Measurements from ENCODE around the gene KIF14. TPM values are rescaled to one million over a fixed set of nuclear protein-coding genes. Genes with fewer than 3 reads are reported as not detected.

KIF14 gene
- polyA plus RNA-seq, 1 of the 3 experiments (the other 2 are of a cell fraction): 1.2 TPM

- H3K36me3 ChIP-seq (replicated peaks in 1 of 2; ENCODE audit: control insufficient read depth in 1 of 2, insufficient read depth in 2 of 2, low read length in 1 of 2): peaks cover 0 to 5% of the 10 kb centered on the region in 2 experiments
- H3K9ac ChIP-seq: no peak overlapping the region; the same call in 1 of the 2 replicates
- 0 out of 2 replicates have a peak overlapping the region, but pooled peaks have one; percentile 33 for H2AFZ ChIP-seq (ENCODE audit: low read depth)
- peaks cover 2 to 16% of the 10 kb centered on the region in 2 experiments; a peak in 3 of 4 replicates for H3K4me1 ChIP-seq (ENCODE audit: control insufficient read depth in 1 of 2, insufficient read depth in 2 of 2, low read depth in 1 of 2, low read length in 1 of 2)
- no peaks in the 10 kb centered on the region for H3K27me3 ChIP-seq (ENCODE audit: insufficient read depth)
- 0 out of 4 replicates have a peak, but pooled peaks of 1 of the 2 experiments have one; percentile 9 for TF ChIP-seq EP300 (IDR thresholded peaks at IDR 0.05; ENCODE audit: borderline replicate concordance in 1 of 2, low read depth in 1 of 2, low read length in 1 of 2)
- no peak for TF ChIP-seq RFX5 (IDR thresholded peaks at IDR 0.05; ENCODE audit: low read length)
- no peak for TF ChIP-seq POLR2AphosphoS5 (IDR thresholded peaks at IDR 0.05; ENCODE audit: low read depth, low read length)
- peak; percentile 41; the same call in 1 of the 2 replicates for TF ChIP-seq JUND (IDR thresholded peaks at IDR 0.05)
- TF ChIP-seq, protein P1, sequence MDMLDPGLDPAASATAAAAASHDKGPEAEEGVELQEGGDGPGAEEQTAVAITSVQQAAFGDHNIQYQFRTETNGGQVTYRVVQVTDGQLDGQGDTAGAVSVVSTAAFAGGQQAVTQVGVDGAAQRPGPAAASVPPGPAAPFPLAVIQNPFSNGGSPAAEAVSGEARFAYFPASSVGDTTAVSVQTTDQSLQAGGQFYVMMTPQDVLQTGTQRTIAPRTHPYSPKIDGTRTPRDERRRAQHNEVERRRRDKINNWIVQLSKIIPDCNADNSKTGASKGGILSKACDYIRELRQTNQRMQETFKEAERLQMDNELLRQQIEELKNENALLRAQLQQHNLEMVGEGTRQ (IDR thresholded peaks at IDR 0.05; ENCODE audit: borderline replicate concordance, low read depth, low read length): no peak
- ChIA-PET POLR2A (no interaction called here), CTCF (no interaction called here)
- H3K9me2 ChIP-seq: no peaks in the 10 kb centered on the region
- H3K27ac ChIP-seq (ENCODE audit: low read depth in 2 of 2, low read length in 1 of 2): peak overlapping the region; percentile 58 to 84
- H3K4me2 ChIP-seq: peak overlapping the region; percentile 33; the same call in 1 of the 2 replicates
- H3K79me2 ChIP-seq (ENCODE audit: insufficient read depth): no peaks in the 10 kb centered on the region
- no peaks in the 10 kb centered on the region for H4K20me1 ChIP-seq (ENCODE audit: insufficient read depth)
- H3K4me3 ChIP-seq (ENCODE audit: low read depth in 2 of 2, low read length in 1 of 2): no peak overlapping the region
- no peaks in the 10 kb centered on the region for H3F3A ChIP-seq (replicated peaks; ENCODE audit: insufficient read depth)
- 62% methylated on average over 5 of the region's 5 CpGs for WGBS (ENCODE audit: low lambda C conversion rate)
- DNase-seq: no peak
- H3K9me3 ChIP-seq: no peaks in the 10 kb centered on the region
These were observed 20.4 kb upstream of the KIF14 start for GRCh38 chr1:200640963-200641401.

- Histone ChIP-seq H3K79me2 (ENCODE audit: insufficient read depth) (no peaks in the 10 kb centered on the region), H2AFZ (ENCODE audit: low read depth) (peak overlapping the region; percentile 84; the same call in 1 of the 2 replicates), H3K4me1 (ENCODE audit: control insufficient read depth in 1 of 2, insufficient read depth in 2 of 2, low read depth in 1 of 2, low read length in 1 of 2) (peaks cover 2 to 16% of the 10 kb centered on the region in 2 experiments; a peak in 3 of 4 replicates), H3K36me3 (replicated peaks in 1 of 2; ENCODE audit: control insufficient read depth in 1 of 2, insufficient read depth in 2 of 2, low read length in 1 of 2) (peaks cover 0 to 3% of the 10 kb centered on the region in 2 experiments), H3K4me3 (ENCODE audit: low read depth in 2 of 2, low read length in 1 of 2) (no peak overlapping the region), H3K4me2 (peak overlapping the region; percentile 33; the same call in 1 of the 2 replicates), H3K9me2 (no peaks in the 10 kb centered on the region), H3K27me3 (ENCODE audit: insufficient read depth) (no peaks in the 10 kb centered on the region), H3F3A (replicated peaks; ENCODE audit: insufficient read depth) (no peaks in the 10 kb centered on the region), H4K20me1 (ENCODE audit: insufficient read depth) (no peaks in the 10 kb centered on the region), H3K27ac (ENCODE audit: low read depth in 2 of 2, low read length in 1 of 2) (peak overlapping the region; percentile 58 to 84), H3K9ac (peak overlapping the region; percentile 40; the same call in 1 of the 2 replicates), H3K9me3 (no peaks in the 10 kb centered on the region)
- TF ChIP-seq IRF3 (IDR thresholded peaks at IDR 0.05; ENCODE audit: low read depth, low read length) (no peak), USF1 (IDR thresholded peaks at IDR 0.05; ENCODE audit: borderline replicate concordance, low read depth) (no peak), FOSL2 (IDR thresholded peaks at IDR 0.05; ENCODE audit: borderline replicate concordance, low read depth) (no peak), RAD21 (IDR thresholded peaks at IDR 0.05; ENCODE audit: low read length) (no peak), MEF2A (IDR thresholded peaks at IDR 0.05; ENCODE audit: borderline replicate concordance, low read depth) (no peak), RCOR1 (IDR thresholded peaks at IDR 0.05; ENCODE audit: low read length) (no peak), TCF12 (IDR thresholded peaks at IDR 0.05) (no peak)
- TF ChIP-seq, protein P2, sequence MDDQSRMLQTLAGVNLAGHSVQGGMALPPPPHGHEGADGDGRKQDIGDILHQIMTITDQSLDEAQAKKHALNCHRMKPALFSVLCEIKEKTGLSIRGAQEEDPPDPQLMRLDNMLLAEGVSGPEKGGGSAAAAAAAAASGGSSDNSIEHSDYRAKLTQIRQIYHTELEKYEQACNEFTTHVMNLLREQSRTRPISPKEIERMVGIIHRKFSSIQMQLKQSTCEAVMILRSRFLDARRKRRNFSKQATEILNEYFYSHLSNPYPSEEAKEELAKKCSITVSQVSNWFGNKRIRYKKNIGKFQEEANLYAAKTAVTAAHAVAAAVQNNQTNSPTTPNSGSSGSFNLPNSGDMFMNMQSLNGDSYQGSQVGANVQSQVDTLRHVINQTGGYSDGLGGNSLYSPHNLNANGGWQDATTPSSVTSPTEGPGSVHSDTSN (IDR thresholded peaks at IDR 0.05): no peak
- CTCF ChIA-PET: no interaction called here
- WGBS (ENCODE audit: low lambda C conversion rate): 96% methylated on average over 4 of the region's 4 CpGs
- POLR2A ChIA-PET: no interaction called here
- DNase-seq: no peak
These were observed 19.9 kb upstream of the KIF14 start for GRCh38 chr1:200640373-200640962.

Measured in SK-N-SH (cell line).